CD4-positive, alpha-beta T cell treated with Interferon gamma for 1 hour (primary cell): ENCODE results near the gene ZNF317.

Experiments used
- DNase-seq: peaks from one replicate; pipeline ENCODE4 v3.0.0-alpha.2; 2020

ZNF317 gene

DNA sequence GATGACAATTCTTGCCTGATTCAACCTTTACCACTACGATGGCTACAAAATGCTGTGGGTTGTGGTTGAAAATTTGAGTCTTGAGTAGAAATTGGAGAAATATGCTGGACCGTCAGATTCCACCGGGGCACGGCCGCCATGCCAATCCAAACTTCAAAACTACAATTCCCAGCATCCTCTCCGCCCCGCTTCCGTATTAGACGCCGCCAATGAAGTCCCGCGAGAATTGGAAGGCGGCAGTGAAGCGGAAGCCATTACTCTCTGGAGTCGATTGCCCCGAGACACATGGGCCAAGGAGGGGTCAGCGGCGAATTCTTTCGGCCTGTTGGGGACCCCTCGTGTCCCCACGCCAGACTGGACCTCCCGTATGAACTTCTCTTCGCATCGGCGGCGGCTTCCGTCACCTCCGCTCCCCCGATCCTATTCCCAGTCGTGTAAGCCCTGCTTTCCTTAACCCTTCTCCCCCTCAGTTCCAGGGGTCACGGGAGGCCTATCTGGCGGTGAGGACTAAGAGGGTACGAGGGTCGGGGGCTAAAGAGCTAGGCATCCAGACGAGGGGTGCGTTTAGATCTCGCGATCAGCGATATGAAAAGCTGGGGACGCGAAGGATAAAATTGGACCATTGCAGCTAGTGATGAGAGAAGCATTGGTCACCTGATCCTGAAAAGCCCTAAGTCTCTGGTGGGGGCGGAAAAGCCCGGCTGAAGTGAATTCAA lies at the start of gene ZNF317:
Gene ZNF317 (plus strand): TSS at position 239 of the 716 bp plus-strand sequence. CDS start 15,620 bp downstream, outside the sequence.
- DNase-seq = peak; percentile 90

DNA sequence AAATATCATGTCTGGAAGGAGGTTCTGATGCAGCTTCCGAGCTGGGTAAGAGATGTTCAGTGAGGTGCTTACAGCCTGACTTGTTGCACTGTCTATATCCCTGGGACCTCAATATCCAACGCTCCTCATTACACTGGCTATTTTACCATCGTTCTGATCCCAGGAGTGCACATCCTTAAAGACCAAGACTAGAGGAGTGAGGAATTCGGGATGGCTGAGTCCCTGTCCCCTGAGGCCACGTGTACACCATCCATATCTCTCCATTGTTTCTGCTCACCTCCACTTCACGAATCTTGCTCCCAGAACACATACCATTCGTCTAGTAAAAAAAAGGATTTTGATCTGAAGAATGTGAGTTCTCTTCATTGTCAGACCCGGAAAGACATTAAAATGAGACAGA lies 32.8 kb upstream of the ZNF317 start, which contains the start of gene OR7G2:
Gene OR7G2 (minus strand): TSS at position 101 of the 400 bp plus-strand sequence. CDS start 4,232 bp downstream, outside the sequence.
- DNase-seq = no peak

DNA sequence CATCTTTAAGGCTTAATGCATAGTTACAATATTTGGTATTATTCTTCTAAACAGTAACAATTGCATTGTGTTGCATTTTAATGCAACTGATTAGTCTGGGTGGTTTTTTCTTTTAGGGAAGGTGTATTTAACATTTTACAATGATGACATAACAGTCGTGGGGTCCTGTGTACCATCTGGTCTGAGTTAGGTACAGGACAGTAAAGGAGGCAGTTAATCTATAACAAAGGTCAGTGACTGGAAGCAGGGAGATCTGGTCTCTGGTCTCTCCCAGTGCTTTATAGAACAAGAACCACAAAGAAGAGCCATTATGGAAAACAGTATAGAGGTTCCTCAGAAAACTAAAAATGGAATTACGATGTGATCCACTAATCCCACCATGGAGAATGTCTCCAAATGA lies 30.2 kb upstream of the ZNF317 start:
- DNase-seq = no peak

DNA sequence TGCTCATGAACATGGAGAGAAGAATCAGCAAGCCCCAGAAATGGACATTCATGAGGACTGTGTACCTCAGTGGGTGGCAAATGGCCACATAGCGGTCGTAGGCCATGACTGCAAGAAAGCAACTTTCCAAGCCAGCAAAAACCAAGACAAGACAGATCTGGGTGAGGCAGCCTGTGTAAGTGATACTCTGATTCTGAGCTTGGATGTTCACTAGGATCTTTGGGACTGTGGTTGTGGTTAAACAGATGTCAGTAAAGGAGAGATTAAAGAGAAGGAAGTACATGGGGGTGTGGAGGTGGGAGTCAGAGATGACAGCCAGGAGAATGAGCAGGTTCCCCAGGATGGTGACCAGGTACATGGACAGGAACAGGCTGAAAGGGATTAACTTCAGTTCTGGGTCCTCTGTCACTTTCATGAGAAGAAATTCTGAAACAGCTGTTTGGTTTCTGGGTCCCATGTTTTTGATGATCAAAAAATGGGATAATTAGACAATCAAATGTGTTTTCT lies 24.8 kb upstream of the ZNF317 start, which contains the start of gene OR7G1:
Gene OR7G1 (minus strand): TSS at position 457 of the 507 bp plus-strand sequence. CDS start 0 bp downstream, at position 457.
- no peak for DNase-seq

DNA sequence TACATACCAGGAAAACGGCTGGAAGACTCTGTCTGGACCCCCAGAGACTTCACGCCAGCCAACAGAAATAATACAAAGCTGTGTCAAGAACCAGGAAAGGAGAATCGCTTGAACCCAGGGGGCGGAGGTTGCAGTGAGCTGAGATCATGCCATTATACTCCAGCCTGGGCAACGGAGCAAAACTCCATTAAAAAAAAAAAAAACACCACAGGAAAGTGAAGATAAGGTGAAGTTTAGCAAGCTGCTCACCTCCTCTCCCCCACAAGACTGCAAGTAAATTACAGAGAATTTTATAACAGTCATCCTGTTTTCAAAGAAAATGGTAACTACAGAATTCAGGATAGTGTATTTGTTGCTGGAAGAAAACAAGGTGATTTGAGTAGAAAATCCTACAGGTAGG lies 23.6 kb upstream of the ZNF317 start:
- DNase-seq = no peak

DNA sequence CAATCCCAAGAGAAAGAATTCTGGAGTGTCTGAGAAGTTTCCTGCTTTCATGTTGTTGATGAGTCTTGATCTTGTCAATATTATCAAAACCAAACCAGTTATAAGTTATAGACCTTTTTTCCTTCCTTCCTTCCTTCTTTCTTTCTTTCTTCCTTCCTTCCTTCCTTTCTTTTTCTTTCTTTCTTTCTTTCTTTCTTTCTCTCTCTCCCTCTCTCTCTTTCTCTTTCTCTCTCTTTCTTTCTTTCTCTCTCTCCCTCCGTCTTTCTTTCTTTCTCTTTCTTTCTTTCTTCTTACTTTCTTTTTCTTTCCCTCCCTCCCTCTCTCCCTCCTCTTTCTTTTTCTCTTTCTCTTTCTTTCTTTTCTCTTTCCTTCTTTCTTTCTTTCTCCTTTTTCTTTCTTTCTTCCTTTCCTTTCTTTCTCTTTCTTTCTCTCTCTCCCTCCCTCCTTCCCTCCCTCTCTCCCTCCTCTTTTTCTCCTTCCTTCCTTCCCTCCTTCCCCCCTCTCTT lies 13.2 kb upstream of the ZNF317 start, which contains the start of gene OR7G3:
Gene OR7G3 (minus strand): TSS at position 51 of the 506 bp plus-strand sequence. CDS start 0 bp downstream, at position 51.
- DNase-seq = no peak

DNA sequence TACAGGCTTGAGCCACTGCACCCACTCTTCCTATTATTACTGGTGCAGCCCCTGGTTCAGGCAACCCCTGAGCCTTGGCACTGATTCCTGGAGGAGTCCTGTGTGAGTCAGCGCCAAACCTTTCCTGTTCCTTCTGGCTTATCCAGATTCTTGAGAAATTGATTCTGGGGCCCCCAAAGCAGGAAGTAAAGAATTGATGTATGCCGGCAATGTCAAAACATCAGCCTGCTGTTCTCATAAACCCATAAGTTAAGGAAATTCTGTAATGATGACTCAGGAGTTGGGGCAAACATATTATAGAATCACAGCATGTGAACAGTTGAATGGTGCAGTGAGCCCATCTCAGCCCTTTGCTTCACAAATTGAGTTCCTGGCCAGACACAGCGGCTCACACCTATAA lies 12.0 kb upstream of the ZNF317 start:
- no peak for DNase-seq

DNA sequence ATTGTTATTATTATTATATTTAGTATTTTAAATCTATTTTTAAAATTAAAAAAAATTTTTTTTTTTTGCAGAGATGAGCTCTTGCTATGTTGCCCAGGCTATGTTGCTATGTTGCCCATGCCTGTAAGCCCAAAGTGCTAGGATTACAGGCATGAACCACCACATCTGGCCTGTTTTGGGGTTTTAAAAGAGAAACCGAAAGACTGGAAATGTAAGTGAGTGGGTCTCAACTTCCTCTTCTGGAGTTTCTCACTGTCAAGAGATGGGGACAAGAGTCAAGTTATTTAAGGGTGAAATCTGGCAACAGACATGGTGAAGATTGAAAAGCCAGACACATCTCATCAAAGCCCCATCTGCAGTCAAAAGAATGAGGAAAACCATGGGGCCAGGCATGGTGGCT lies 9.2 kb upstream of the ZNF317 start:
- no peak for DNase-seq

DNA sequence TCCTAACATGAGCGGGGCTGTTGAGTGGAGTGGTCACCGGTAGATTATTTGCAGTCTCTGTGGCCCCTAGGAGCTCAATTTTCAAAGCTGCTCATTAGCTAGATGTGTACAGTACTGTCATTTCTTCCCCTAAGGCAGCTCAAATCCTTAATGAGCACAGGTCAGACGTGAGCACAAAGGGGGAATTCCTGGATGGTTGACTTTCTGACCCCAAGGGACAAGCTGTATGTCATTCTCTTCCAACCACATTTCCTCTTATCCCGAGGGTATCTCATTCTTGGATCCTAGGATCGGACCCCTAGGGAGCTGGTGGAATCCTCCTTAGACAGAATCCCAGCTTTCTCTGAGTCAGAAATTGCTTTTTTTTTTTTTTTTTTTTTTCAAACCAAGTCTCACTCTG lies 7.8 kb upstream of the ZNF317 start:
- DNase-seq = no peak

DNA sequence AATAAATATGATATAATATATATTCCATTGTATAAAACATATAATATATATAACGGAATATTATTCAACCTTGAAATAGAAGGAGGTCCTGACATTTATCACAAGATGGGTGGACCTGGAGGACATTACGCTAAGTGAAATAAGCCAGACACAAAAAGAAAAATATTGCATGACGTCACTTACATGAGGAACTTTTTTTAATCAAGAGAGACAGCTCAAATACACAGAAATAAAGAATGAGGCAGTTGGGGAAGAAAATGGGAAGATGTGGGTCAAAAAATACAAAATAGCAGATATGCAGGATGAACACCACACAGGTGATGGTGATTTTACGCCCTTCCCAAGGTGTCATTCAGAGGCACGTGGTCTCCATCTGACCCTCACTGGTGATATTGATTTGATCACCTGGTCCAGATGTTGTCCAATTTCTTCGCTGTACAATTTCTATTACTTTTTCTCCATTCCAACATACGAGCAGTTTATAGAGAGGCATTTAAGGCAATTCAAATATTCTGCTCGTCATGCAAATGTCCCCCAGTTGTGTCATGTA lies 513 bp upstream of the ZNF317 start:
- no peak for DNase-seq

DNA sequence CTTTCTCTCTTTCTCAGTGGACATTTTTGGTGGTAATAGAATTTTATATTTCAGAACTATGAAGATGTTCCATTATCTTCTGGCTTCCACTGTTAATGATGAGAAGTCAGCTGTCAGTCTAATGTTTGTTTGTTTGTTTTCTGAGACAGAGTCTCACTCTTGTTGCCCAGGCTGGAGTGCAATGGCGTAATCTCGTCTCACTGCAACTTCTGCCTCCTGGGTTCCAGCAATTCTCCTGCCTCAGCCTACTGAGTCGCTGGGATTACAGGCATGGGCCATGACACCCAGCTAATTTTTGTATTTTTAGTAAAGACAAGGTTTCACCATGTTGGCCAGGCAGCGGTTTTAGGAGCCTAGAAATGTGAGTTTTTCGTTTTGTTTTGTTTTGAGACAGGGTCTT lies 4.7 kb downstream of the ZNF317 start:
- no peak for DNase-seq

DNA sequence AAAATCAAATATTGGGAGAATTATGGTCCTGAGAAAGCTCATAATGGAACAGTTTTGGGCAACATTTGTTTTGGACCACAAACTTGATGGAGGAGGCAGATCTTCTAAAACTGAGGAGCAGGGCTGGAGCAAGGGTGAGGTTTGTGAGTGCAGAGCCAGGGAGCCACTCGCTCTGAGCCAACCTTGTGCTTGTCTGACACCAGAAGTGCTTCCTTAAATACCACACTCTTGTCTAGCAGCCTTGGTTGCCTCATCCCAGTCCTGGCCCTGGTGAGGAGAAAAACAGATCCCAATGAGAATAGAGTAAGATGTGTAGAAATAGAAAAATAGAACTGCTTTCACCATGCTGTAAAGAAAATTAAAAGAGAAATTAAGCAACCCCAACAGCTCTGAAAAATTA lies 6.7 kb downstream of the ZNF317 start:
- no peak for DNase-seq

DNA sequence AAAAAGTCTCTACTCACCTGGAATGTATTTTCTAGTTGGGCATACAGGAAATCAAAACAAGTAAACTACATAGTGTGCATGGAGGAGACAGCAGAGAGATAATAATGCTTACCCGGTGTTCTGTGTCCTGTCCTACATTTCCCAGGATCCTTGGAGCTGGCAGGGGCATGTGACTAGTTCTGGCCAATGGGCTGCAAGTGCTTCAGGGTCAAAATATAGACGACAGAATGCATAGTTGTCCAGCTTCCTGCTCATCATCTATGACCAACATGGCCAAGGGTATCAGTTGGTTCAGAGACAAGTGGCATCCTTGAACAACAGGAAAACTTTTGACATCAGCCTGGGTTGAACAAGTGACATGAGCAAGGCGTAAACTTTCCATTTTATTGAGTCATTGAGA lies 8.5 kb downstream of the ZNF317 start:
- no peak for DNase-seq

DNA sequence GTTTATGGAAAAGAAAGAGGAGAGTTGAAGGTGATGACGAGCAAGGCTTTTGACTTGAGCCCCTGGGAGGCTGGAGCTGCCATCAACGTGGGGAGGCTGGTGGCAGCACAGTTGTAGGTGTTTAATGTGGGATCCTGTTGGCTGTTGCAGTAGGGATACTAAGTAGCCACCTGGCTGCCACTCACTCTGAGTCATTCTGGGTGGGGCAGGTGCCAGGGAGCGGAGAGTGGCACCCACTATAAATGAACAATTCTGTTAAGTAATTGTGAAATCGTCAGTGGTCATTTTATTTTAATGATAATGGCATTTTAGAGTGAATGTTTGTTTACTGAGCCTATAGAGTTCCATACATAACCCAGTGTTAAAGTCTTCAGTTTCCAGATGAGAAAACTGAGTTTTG lies 9.8 kb downstream of the ZNF317 start:
- DNase-seq = no peak

DNA sequence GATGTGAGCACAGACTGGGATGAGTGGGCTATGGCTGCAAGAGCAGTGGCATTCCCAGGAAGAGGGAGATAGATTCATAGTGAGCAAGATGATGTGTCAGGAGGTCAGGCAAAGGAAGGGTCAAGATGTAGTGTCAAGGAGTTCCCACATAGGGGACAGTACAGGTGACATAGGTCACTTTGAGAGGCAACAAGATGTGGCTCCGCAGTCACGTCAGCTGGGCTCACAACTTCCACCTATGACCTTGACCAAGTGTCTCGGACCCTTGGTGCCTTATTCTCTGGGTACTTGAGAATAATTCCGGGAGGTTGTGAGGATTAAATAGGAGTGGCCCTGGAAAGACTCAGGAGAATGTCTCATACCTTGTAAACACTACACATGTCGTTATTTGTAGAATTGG lies 10.5 kb downstream of the ZNF317 start:
- no peak for DNase-seq

DNA sequence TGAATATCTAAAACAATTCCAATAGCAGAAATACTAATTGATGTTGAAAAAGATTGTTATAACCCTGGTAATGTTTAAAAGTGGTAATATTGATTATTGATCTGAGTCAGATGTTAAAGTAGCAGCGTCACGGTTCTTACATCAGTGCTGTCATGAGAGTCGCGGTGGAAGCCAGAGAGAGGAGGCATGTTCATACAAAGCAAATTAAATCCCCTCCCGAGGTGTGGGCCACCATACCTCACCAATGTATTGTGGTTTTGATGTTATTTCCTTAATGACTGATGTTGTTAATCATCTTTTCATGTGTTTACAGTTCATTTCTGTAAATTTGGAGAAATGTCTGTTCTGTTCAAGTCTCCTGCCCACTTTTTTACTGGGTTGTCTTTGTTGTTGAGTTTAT lies 11.2 kb downstream of the ZNF317 start:
- DNase-seq = no peak

DNA sequence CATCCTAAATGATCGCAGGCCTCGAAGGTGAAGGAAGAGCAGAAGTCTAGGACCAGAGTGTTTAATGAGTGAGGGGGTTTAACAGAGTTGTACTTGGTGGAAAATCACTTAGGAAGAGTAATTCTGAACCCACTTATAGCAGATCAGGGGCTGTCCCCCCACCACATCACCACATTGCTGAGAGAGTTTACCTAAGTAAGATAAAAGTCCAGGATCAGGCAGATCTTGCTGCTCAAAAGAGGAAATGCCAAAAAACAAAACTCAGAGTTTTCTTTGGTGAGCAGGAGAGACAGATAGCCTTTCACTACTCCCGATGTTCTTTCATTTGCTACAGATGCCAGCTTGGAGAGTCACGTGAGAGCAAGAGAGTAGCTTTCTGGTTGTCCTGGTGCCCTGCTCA lies 15.4 kb downstream of the ZNF317 start:
- no peak for DNase-seq

DNA sequence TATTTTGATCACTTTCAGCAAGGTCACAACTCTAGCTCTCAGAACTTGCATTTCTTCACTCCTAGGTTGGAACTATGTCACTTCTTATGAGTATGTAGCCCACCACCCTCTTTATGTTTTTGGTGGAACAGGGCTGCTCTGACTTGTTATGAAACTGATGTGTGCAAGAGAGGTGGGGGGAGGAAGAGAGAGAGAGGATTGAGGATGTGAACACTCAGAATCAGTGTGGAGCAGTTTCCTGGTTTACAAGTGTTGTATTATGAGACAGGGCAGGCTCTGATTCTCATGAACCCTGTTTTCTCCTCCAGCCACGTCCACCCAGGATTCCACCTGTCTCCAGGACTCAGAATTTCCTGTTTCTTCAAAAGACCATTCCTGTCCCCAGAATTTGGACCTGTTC lies 16.1 kb downstream of the ZNF317 start:
- no peak for DNase-seq

DNA sequence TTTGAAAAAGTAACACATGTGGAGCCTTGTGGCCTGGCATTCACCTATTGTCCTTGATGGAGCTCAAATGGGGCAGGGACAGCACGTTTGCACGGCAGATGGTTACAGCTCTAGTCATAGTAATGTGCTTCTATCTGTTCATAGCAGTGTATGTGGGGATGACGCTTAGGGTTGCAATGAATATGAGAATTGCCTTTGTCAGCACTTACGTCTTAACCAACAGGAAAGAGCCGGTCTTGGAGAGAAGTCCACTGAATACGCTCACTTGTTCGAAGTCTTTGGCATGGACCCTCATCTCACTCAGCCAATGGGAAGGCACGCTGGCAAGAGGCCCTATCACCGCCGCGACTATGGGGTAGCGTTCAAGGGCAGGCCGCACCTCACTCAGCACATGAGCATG lies 19.7 kb downstream of the ZNF317 start:
- DNase-seq = no peak

DNA sequence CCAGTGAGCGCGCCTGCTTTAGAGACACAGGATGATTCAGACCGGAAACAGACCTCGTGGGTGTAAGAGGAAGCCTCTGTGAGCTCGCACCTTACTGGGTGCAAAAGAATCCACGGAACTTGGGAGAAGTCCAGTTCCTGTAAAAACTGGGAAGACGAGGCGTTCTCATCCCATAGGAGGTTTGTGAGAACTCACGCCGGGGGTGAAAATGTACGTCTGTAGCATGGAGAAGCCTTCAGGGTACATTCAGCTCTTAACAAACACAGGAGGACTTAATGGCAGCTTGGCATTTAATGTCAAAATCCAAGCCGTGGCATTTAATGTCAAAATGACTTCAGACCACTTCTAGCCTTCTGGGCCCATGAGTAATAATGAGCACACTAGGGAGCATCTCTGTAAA lies 21.2 kb downstream of the ZNF317 start:
- no peak for DNase-seq

DNA sequence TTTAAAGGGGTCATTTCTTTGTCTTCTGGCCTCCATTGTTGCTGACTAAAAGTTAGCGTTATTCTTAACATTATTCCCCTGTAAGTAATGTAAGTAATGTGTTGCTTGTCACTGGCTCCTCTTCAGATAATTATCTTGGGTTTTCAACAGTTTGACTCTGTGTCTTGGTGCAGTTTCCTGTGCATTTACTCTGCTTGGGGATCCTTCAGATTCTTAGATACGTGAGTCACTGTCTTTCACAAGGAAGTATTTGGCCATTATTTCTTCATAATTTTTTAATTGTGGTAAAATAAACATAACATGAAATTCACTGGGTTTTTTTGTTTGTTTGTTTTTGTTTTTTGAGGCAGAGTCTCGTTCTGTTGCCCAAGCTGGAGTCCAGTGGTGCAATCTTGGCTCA lies 25.1 kb downstream of the ZNF317 start:
- no peak for DNase-seq

DNA sequence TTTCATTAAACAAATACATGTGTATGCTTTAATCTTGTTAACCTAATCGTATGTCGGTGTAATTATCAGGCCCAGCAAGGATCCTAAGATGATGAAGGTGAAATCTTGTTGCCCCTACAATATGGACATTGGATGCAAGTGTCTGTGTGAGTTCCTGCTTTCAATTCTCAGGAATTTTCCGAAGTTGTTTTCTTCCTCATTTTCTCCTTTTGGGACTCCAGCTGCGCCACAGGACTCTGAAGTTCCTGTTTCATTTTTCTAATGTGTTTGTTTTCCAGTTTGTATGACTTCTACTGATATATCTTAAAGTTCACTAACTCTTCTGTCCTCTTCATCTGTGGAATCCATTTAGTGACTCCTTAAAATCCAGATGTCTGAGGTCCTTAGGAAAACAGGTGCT lies 26.6 kb downstream of the ZNF317 start:
- no peak for DNase-seq

DNA sequence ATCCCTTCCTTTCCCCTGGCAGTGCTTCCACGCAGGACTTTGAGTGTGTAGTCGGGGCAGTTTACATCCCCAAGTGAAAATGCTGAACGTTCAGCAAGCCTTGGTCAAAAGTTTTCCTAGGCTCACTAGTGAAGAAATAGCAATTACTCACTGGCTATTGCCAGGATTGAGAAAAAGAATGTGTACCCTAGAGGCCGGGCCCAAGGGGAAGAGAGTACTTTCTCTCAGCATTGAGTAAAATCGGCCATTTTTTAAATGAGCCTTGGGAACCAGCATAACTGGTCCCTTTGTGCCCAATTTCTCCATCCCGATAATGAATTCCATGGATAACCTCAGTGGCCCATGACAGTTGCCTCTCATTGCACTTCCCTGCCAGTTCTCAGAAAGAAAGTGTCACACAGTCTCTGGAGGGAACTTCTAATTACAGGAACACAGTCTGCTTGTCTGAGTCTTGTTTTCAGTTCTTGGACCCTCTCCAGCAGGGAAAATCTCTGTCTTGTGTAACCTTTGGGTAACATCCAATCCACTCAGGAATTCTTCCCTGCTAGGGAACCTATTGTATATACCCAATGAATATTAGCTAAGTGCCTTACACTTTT lies 31.3 kb downstream of the ZNF317 start:
- no peak for DNase-seq

DNA sequence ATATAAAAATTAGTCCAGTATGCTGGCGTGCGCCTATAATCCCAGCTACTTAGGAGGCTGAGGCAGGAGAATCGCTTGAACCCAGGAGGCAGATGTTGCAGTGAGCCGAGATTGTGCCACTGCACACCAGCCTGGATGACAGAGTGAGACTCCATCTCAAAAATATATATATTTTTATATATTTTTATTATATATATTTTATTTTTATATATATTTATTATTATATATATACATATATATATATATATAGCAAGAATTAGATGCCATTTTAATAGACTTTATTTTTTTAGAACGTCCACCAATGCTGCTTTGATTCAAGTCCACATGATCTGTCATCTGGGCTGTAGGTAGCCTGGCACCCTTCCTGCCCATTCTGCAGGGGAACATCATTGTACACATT lies 35.1 kb downstream of the ZNF317 start:
- DNase-seq = no peak
